Stimulated activated effector memory CD8-positive, alpha-beta T cell treated with anti-CD3 and anti-CD28 coated beads, Interleukin-12 subunit alpha, Interleukin-12 subunit beta, amount 100 ng/mL, for 72 hours (primary cell): ENCODE measurements around the gene IQCE.

Experiments
- ATAC-seq: fragments of 150-1000 bp; cut with Tn5 transposase; 2 replicates; pipeline ENCODE4 v1.10.0; 2021
- DNase-seq, 2 donors: peaks; one replicate each; pipeline ENCODE4 v3.0.0; 2021 to 2022; ENCODE audit warnings: low spot score in 2 of 2
- H3K27ac Mint-ChIP-seq: one replicate; pipeline ENCODE4 v1.8.0; 2022; ENCODE audit warnings: mild to moderate bottlenecking, mixed read lengths
- H3K36me3 Mint-ChIP-seq: one replicate; pipeline ENCODE4 v1.8.0; 2022; ENCODE audit warnings: mild to moderate bottlenecking, mixed read lengths
- H3K4me1 Mint-ChIP-seq: one replicate; pipeline ENCODE4 v1.8.0; 2022; ENCODE audit warnings: mixed read lengths
- H3K4me3 Mint-ChIP-seq: one replicate; pipeline ENCODE4 v1.8.0; 2022; ENCODE audit warnings: mild to moderate bottlenecking, mixed read lengths
- H3K9me3 Mint-ChIP-seq: one replicate; pipeline ENCODE4 v1.8.0; 2022; ENCODE audit warnings: mixed read lengths

Gene IQCE

DNA sequence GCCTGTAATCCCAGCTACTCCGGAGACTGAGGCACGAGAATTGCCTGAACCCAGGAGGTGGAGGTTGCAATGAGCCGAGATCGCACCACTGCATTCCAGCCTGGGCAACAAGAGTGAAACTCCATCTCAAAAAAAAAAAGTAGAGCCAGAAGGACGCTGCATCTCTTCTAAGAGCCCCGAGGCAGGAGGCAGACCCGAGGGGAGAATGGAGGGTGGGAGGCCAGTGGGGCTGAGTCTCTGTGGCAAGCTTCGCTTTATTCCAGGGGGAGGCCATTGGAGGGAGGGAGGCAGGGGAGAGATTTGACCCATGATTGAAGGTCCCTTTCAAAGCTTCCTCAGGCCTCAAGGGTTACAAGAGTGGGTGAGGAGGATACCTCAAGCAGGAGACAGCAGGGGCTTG lies 91.7 kb downstream of the IQCE start:
- Mint-ChIP-seq H3K27ac (peak overlapping the region; percentile 54), H3K36me3 (no peaks in the 10 kb centered on the region)

DNA sequence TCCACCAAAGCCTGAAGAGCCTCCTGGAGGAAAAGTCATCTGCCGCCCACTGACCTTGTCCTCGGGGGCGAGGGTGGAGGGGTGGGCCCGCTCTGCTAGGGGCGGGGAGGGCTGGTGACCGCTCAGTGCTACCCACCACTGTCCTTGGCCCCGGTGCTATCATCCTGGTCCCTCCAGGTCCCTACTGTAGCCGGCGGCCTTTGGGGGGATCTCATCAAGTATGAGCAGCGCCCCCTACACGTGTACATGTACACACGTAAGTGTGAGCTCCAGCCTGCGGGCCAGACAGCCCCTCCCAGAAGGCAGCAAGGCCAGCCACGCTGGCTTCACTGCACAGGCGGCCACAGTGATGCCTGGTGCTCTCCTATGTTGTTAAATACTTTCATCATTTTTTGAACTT lies 92.6 kb downstream of the IQCE start:
- Mint-ChIP-seq H3K27ac (no peak overlapping the region), H3K9me3 (no peaks in the 10 kb centered on the region), H3K36me3 (no peaks in the 10 kb centered on the region), H3K4me3 (no peak overlapping the region), H3K4me1 (no peaks in the 10 kb centered on the region)
- DNase-seq (no peak), ATAC-seq (no peak)

More for the DNA sequence above, 91.7 kb downstream of the IQCE start:
- ATAC-seq = no peak
- peaks cover 4% of the 10 kb centered on the region for H3K4me1 Mint-ChIP-seq
- H3K4me3 Mint-ChIP-seq = no peak overlapping the region
- no peak for DNase-seq
- H3K9me3 Mint-ChIP-seq = no peaks in the 10 kb centered on the region

DNA sequence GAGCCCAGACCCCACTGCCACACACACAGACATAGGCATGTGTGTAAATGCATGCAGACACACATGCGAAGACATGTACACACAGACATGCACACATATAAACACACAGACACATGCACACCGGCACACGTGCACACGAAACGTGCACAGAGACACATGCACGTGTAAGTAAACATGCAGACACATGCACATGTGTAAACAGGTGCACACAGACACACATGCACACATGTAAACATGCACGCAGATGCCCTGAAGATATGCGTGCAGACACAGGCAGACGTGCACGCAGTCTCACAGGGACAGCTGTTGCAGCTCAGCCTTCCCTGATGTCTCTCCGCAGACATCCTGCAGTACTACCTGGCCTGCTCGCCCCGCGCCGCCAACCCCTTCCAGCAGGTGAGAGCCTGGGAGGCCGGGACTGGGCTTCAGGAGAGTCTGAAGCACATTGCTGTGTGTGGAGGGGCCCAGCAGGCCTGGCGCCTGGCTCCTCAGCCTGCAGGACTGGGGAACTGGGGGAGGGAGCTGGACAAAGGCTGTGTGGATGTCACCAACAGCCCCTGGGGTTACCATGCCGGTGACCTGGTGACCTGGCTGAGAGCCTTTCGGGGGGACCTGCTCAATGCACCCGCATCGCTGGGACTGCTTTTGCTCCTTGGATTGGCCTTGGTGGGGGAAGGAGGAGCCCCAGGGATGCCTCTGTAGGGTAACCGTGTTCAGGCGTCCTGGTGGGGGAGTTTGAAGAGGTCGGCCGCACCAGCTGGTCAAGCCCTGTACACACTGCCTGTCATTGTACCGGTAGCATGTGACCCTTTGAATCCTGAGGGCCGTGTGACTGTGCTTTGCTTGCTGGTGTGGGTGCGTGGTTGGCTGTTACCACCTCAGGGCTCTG lies 93.3 kb downstream of the IQCE start:
- no peaks in the 10 kb centered on the region for H3K36me3 Mint-ChIP-seq
- DNase-seq (no peak), ATAC-seq (no peak)
- H3K9me3 Mint-ChIP-seq = no peaks in the 10 kb centered on the region
- no peak overlapping the region for H3K4me3 Mint-ChIP-seq
- H3K27ac Mint-ChIP-seq = no peak overlapping the region
- H3K4me1 Mint-ChIP-seq = no peaks in the 10 kb centered on the region

DNA sequence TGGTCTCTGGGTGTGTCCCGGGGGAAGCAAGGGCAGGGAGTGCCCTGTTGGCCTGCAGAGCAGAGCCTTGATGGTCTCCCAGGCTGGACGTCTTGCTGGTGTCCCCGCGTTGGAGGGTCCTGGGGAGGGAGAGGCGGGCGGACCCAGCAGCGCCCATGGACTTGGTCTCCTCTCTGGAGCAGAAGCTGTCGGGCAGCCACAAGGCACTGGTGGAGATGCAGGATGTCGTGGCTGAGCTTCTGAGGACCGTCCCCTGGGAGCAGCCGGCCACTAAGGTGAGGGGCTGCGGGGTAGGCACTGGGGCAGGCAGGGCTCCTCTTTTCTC lies 93.9 kb downstream of the IQCE start:
- Mint-ChIP-seq H3K4me1 (no peaks in the 10 kb centered on the region), H3K36me3 (no peaks in the 10 kb centered on the region), H3K9me3 (no peaks in the 10 kb centered on the region), H3K27ac (no peak overlapping the region), H3K4me3 (no peak overlapping the region)
- no peak for DNase-seq
- ATAC-seq = no peak

DNA sequence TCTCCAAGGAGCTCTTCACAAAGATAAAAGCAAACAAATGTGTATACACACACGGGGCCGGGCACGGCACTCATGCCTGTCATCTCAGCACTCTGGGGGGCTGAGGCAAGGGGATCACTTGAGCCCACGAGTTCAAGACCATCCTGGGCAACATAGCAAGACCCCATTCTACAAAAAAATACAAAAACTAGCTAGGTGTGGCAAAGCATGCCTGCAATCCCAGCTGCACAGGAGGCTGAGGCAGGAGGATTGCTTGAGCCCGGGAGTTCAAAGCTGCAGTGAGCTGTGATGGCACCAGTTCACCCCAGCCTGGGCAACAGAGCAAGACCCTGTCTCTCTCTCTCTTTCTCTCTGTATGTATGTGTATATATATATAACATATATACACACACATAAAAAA lies 95.3 kb downstream of the IQCE start:
- ATAC-seq (no peak), DNase-seq (no peak)
- Mint-ChIP-seq H3K27ac (no peak overlapping the region), H3K9me3 (no peaks in the 10 kb centered on the region), H3K4me1 (no peaks in the 10 kb centered on the region), H3K36me3 (no peaks in the 10 kb centered on the region), H3K4me3 (no peak overlapping the region)

DNA sequence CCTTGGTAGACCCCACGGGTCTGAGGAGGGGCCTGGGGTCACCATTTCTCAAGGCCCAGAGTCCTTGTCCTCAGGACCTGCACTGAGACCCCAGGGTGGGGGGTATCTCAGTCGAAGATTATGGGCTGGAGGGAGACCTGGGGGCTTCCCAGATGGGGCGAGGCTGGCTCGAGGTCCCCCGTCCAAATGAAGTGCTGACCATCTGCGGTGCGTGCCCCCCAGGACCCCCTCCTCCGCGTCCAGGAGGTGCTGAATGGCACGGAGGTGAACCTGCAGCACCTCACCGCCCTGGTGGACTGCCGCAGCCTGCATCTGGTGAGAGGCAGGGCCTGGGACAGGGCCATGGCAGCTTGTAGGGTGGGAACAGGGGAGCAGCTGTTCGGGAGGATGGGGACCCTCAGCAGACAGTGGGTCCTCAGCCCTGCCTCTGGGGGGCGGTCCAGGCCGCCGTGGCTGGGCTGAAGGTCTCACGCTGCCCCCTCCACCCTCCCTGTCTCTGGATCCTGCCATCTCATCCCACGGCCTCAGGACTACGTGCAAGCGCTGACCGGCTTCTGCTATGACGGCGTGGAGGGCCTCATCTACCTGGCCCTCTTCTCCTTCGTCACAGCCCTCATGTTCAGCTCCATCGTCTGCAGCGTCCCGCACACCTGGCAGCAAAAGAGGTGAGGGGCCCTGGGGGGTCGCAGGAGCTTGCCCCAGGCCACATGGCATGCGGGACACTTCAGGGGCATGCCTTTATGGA lies 97.3 kb downstream of the IQCE start:
- DNase-seq (no peak), ATAC-seq (no peak)
- Mint-ChIP-seq H3K9me3 (no peaks in the 10 kb centered on the region), H3K27ac (peak overlapping the region; percentile 4), H3K4me3 (no peak overlapping the region), H3K4me1 (no peaks in the 10 kb centered on the region), H3K36me3 (no peaks in the 10 kb centered on the region)

DNA sequence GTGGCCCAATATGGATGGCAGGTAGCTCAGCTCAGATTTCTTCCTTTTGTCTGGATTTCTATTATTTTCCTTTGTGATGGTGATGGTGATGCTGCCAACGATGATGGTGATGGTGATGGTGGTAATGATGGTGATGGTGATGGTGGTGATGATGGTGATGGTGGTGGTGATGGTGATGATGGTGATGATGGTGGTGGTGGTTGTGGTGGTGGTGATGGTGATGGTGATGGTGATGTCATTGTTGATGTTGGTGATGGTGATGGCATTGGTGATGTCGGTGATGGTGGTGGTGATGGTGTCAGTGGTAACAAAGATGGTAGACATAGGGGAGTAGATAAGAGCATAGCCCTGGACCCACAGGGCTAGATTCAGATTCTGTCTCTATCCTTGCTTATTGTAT lies 98.4 kb downstream of the IQCE start:
- Mint-ChIP-seq H3K4me1 (no peaks in the 10 kb centered on the region), H3K9me3 (no peaks in the 10 kb centered on the region), H3K4me3 (no peak overlapping the region), H3K36me3 (no peaks in the 10 kb centered on the region), H3K27ac (peak overlapping the region; percentile 4)
- DNase-seq = no peak
- ATAC-seq = no peak

DNA sequence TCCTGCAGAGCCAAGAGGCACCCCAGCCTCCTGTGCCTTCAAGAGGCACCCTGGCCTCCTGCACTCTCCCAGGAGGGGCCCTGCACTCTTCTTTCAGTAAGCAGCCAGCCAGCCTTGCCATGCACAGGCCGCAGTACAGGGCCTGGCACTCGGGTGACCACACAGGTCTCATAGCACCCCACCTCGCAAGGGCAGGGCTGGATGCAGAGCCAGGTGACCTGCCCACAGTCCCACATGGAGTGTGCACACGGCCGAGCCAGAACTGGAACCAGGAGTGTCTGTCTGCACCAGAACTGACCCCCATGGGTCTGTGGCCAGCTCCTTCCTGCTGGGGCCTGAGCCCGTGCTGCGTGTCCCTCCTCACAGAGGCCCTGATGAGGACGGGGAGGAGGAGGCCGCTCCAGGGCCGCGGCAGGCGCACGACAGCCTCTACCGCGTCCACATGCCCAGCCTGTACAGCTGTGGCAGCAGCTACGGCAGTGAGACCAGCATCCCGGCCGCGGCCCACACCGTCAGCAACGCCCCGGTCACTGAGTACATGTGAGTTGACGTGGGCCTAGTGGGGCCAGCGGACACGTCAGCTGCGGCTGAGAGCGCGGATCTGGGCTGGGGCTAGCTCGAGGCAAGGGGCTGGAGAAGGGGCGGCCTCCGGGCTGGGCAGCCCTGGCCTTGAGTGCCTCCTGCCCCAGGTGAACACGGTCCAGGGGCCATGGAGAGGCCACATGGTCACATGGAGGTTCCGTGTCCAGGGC lies 99.3 kb downstream of the IQCE start:
- H3K9me3 Mint-ChIP-seq = no peaks in the 10 kb centered on the region
- H3K4me3 Mint-ChIP-seq = no peak overlapping the region
- no peak overlapping the region for H3K27ac Mint-ChIP-seq
- no peaks in the 10 kb centered on the region for H3K36me3 Mint-ChIP-seq
- no peaks in the 10 kb centered on the region for H3K4me1 Mint-ChIP-seq
- ATAC-seq (no peak), DNase-seq (no peak)

DNA sequence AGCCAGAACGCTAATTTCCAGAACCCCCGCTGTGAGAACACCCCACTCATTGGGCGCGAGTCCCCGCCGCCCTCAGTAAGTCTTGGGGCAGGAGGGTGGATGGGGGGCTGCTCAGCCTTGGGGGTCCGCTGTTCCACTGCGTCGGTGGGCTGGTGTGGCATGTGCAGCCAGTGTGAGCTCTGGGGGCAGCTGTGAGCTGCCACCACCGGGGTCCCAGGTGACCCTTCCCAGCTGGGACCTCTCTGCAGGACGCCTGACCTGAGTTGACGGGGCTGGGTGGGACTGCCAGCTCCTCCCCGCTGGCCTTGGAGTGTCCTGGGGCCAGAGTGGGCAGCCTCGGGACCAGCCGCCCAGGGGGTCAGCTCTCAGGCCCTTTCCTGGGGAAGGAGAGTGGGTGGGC lies 100.2 kb downstream of the IQCE start:
- ATAC-seq (no peak), DNase-seq (no peak)
- no peak overlapping the region for H3K27ac Mint-ChIP-seq
- no peaks in the 10 kb centered on the region for H3K4me1 Mint-ChIP-seq
- no peak overlapping the region for H3K4me3 Mint-ChIP-seq
- no peaks in the 10 kb centered on the region for H3K36me3 Mint-ChIP-seq
- no peaks in the 10 kb centered on the region for H3K9me3 Mint-ChIP-seq

DNA sequence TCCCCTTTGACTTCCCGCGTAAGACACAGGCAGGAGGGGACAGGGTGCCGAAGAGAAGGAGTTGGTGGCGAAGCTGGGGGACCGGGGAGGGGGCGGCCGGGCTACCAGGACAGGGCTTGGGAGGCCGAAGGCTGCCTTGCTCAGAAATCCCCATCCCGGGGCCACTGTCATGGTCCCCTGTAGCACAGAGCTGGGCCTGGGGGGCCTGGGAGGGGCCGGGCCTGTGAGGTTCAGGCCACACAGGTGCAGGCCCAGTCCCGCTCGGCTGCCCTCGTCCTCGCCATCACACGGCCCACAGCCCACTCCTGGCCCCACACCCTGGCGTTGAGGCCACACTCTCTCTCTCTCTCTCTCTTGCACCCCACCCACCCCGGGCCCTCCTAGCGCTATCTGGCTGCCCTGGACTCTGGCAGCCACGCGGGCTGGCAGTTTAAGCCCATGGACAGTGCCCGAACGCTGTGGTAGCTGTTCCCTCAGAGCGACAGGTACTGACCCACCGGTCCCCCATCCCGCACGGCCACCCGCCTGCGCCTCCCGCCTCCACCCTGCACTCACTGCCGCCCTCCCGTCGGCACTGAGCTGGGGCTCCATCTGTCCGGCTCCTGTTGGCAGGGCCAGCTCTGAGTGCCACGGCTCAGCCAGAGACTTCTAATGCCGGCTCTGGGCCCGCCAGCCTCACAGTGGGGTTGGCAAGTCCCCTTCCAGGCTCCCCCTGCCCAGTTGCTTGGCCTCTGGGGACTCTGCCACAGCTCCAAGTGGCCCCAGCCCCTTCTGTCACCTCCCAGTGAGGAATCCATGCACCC lies 101.0 kb downstream of the IQCE start:
- no peaks in the 10 kb centered on the region for H3K36me3 Mint-ChIP-seq
- no peak for ATAC-seq
- no peak overlapping the region for H3K4me3 Mint-ChIP-seq
- no peaks in the 10 kb centered on the region for H3K4me1 Mint-ChIP-seq
- DNase-seq = no peak
- H3K27ac Mint-ChIP-seq = no peak overlapping the region
- no peaks in the 10 kb centered on the region for H3K9me3 Mint-ChIP-seq

DNA sequence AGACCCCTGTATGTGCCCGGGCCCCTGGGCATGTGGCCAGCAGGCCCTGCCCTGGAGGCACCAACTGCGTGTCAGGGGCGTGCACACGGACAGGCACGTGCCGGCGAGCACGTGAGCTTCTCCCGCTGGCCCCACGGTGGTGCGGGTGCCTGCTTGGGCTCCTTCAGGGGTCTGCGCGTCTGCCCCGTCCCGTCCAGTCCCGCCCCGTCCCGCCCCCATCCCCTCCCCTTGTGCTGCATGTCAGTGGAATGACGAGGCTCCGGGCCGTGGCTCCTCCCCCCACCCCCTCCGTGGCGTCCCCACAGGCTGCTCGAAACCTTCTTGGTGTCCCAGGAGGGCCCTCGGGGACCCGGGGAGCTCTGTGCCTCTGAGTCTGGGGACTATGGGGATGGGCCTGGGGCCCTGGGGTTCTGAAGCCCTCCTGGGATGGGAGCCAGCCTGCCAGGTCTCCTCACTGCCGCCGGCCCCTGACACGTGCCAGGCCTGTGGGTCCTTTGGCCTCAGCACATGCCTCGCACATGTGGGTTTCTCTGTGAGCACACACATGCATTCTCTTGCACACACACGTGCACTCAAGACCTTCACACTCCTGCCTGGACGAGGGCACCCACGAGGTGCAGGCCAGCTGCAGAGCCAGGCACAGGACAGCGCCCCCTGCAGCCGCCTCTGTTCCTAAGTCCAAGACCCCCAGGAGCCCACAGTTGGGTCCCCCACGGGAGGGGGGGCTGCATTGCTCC lies 101.7 kb downstream of the IQCE start:
- H3K27ac Mint-ChIP-seq = no peak overlapping the region
- H3K36me3 Mint-ChIP-seq = no peaks in the 10 kb centered on the region
- no peaks in the 10 kb centered on the region for H3K4me1 Mint-ChIP-seq

DNA sequence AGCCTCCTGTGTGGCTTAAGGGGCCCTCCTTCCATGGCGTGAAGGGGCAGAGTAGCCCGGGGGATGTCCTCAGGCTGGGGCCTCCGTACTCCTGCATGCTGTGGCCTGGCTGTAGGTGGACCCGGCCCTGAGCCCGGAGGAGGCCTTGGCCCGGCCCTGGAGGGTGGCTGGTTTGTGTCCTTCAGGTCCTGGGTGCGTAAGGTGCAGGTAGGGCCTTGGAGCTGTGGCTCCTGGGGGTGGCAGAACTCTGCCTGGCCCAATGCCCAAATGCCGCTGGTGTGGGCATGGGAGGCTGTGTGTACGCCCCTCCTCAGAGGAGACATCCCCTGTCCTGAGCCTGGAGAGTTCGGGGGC lies 102.3 kb downstream of the IQCE start:
- Mint-ChIP-seq H3K4me1 (no peaks in the 10 kb centered on the region), H3K9me3 (no peaks in the 10 kb centered on the region), H3K27ac (no peak overlapping the region), H3K36me3 (no peaks in the 10 kb centered on the region), H3K4me3 (no peak overlapping the region)
- ATAC-seq = no peak
- DNase-seq = no peak

More for the DNA sequence above, 101.7 kb downstream of the IQCE start:
- ATAC-seq (no peak), DNase-seq (no peak)
- no peak overlapping the region for H3K4me3 Mint-ChIP-seq
- H3K9me3 Mint-ChIP-seq = no peaks in the 10 kb centered on the region

DNA sequence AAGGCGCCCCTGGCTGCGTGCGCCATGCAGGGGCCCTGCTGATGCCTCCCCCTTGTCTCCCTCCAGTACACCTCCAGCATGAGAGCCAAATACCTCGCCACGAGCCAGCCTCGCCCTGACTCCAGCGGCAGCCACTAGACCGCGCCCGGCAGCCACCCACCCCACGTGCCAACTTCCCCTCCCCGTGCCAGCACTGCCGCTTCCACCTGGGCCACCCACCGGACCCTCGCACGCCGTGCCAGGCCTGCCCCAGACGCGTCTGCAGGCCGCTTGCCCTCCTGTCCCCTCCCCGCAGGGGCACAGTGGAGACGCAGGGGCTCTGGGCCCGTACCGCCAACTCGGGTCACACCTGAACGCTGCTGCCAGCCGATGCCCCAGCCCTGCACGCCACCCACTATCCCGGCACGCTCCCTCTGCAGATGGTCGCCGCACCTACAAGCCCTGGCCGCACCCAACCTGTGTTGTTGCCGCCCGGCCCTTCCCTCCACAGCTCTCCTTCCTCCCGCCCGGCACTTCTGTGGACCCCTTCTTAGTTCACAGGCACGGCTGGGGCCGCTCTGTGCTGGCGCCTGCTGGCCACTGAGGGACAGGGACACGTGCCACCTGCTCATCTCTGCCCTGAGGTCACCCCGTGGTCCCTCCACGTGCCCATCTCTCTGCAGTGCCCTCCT lies 103.0 kb downstream of the IQCE start:
- Mint-ChIP-seq H3K4me3 (no peak overlapping the region), H3K9me3 (no peaks in the 10 kb centered on the region), H3K36me3 (no peaks in the 10 kb centered on the region), H3K4me1 (no peaks in the 10 kb centered on the region), H3K27ac (no peak overlapping the region)
- DNase-seq (no peak), ATAC-seq (no peak)
